HCT116 (cell line): ENCODE measurements around the gene MRFAP1. TPM values are rescaled to one million over a fixed set of nuclear protein-coding genes. Genes with fewer than 3 reads are reported as not detected.

Source experiments
- ATAC-seq: fragments of 200-7000 bp; cut with Tn5 transposase; 2 replicates; pipeline ENCODE4 v1.9.1; 2020; ENCODE audit warnings: mild to moderate bottlenecking, moderate library complexity
- BruUV-seq: library from RNA; stranded (reverse); fragments of 400-500 nt; replicated peaks from 2 replicates; lab custom pipeline; 2021; lab: Mats Ljungman, UMichigan
- CTCF ChIA-PET: fragments of 300-600 bp; sonication (Branson Sonifier 250); formaldehyde crosslinking; loops from one replicate; lab custom pipeline; 2021; ENCODE audit warnings: antibody characterized with exemption; lab: Charles Lee
- POLR2A ChIA-PET: fragments of 300-600, 350-600 bp; sonication (Branson Sonifier 250); formaldehyde crosslinking; loops from one replicate; lab custom pipeline; 2021; ENCODE audit warnings: antibody characterized with exemption; lab: Charles Lee
- RAD21 ChIA-PET, 2 experiments: fragments of 300-600 bp; sonication (Branson Sonifier 250); formaldehyde crosslinking; loops; one replicate each; lab custom pipeline; 2023; ENCODE audit warnings: low total read pairs in 2 of 2; ENCODE audit not compliant: uncharacterized antibody in 2 of 2, unreplicated experiment in 2 of 2, low non-redundant PET in 1 of 2; lab: Charles Lee
- DNase-seq: peaks from one replicate; pipeline ENCODE4 v3.0.0-alpha.2; 2010; ENCODE audit warnings: low read depth, low spot score
- H2AFZ ChIP-seq: fragments of 200-600 bp; shearing (Covaris generic), sonication (generic); 2 replicates; pipeline ENCODE4 v1.6.1; 2017; ENCODE audit warnings: low read depth, mixed run types, mixed read lengths, antibody characterized with exemption, low read length; ENCODE audit not compliant: poor library complexity, severe bottlenecking
- H3K27ac ChIP-seq: 2 replicates; pipeline ENCODE4 v1.5.1; 2012; ENCODE audit warnings: low read depth, low read length
- H3K27me3 ChIP-seq: fragments of 200-600 bp; sonication (generic); 2 replicates; pipeline ENCODE4 v1.6.1; 2016; ENCODE audit warnings: mixed run types, low read length, mixed read lengths; ENCODE audit not compliant: insufficient read depth
- H3K36me3 ChIP-seq, 2 experiments: fragments of 200-500 bp in 1 of 2; fragments of 200-600 bp in 1 of 2; sonication (Bioruptor generic) in 1 of 2; sonication (generic) in 1 of 2; 2 replicates each; pipeline versions ENCODE4 v1.5.1 to v1.6.1; 2014 to 2016; ENCODE audit warnings: low read length in 2 of 2, inconsistent platforms in 1 of 2, mixed read lengths in 1 of 2, mixed run types in 1 of 2; ENCODE audit not compliant: insufficient read depth in 2 of 2, control insufficient read depth in 1 of 2
- H3K4me1 ChIP-seq, 2 experiments: fragments of 200-600 bp in 1 of 2; sonication (generic) in 1 of 2; 2 replicates each; pipeline versions ENCODE4 v1.5.1 to v1.6.1; 2012 to 2017; ENCODE audit warnings: low read length in 2 of 2, inconsistent platforms in 1 of 2, mild to moderate bottlenecking in 1 of 2, mixed read lengths in 1 of 2, mixed run types in 1 of 2, moderate library complexity in 1 of 2; ENCODE audit not compliant: insufficient read depth in 2 of 2, control insufficient read depth in 1 of 2
- H3K4me2 ChIP-seq: fragments of 200-600 bp; sonication (generic); 2 replicates; pipeline ENCODE4 v1.6.1; 2017; ENCODE audit warnings: mixed run types, low read length, mixed read lengths
- H3K4me3 ChIP-seq, 2 experiments: fragments of 200-600 bp in 1 of 2; sonication (generic) in 1 of 2; replicated peaks in 1 of 2; 2 replicates each; pipeline ENCODE4 v1.5.1; 2011 to 2016; ENCODE audit warnings: low read length in 2 of 2, control low read depth in 1 of 2, low read depth in 1 of 2, mild to moderate bottlenecking in 1 of 2, mixed read lengths in 1 of 2, mixed run types in 1 of 2
- H3K79me2 ChIP-seq: fragments of 200-600 bp; sonication (generic); 2 replicates; pipeline ENCODE4 v1.6.1; 2017; ENCODE audit warnings: mild to moderate bottlenecking, mixed run types, low read length, moderate library complexity, mixed read lengths; ENCODE audit not compliant: insufficient read depth
- H3K9ac ChIP-seq: fragments of 200-600 bp; sonication (generic); 2 replicates; pipeline ENCODE4 v1.6.1; 2016; ENCODE audit warnings: low read length, mixed read lengths
- H3K9me2 ChIP-seq: fragments of 200-600 bp; sonication (generic), shearing (Covaris generic); 2 replicates; pipeline ENCODE4 v1.6.1; 2017; ENCODE audit warnings: mixed run types, mild to moderate bottlenecking, moderate library complexity; ENCODE audit not compliant: insufficient read depth
- H3K9me3 ChIP-seq, 2 experiments: fragments of 200-500 bp in 1 of 2; fragments of 200-600 bp in 1 of 2; sonication (Bioruptor generic) in 1 of 2; sonication (generic) in 1 of 2; 2 replicates each; pipeline ENCODE4 v1.6.1; 2014 to 2017; ENCODE audit warnings: low read length in 2 of 2, mixed read lengths in 2 of 2, inconsistent platforms in 1 of 2, low read depth in 1 of 2, mild to moderate bottlenecking in 1 of 2, mixed run types in 1 of 2, moderate library complexity in 1 of 2; ENCODE audit not compliant: control insufficient read depth in 1 of 2, insufficient read depth in 1 of 2
- H4K20me1 ChIP-seq: fragments of 200-600 bp; sonication (generic), shearing (Covaris generic); 2 replicates; pipeline ENCODE4 v1.6.1; 2017; ENCODE audit warnings: mixed run types, mild to moderate bottlenecking, moderate library complexity; ENCODE audit not compliant: insufficient read depth
- CBX3 ChIP-seq: IDR thresholded peaks from 2 replicates; pipeline ENCODE4 v1.6.1; 2012; ENCODE audit warnings: low read depth
- CEBPB ChIP-seq: IDR thresholded peaks from 2 replicates; pipeline ENCODE4 v1.6.1; 2012; ENCODE audit warnings: low read depth
- EGR1 ChIP-seq: IDR thresholded peaks from 2 replicates; pipeline ENCODE4 v1.6.1; 2012; ENCODE audit warnings: low read depth
- ELF1 ChIP-seq: IDR thresholded peaks from 2 replicates; pipeline ENCODE4 v1.6.1; 2012; ENCODE audit warnings: low read depth, borderline replicate concordance
- EZH2 ChIP-seq: fragments of 200-600 bp; sonication (generic); IDR thresholded peaks from 2 replicates; pipeline ENCODE4 v1.6.1; 2017; ENCODE audit warnings: antibody characterized with exemption, mixed run types
- EZH2phosphoT487 ChIP-seq: fragments of 200-600 bp; IDR thresholded peaks from 2 replicates; pipeline ENCODE4 v1.6.1; 2018; ENCODE audit warnings: antibody characterized with exemption, borderline replicate concordance
- FOSL1 ChIP-seq: IDR thresholded peaks from 2 replicates; pipeline ENCODE4 v1.6.1; 2012; ENCODE audit warnings: low read depth
- JUND ChIP-seq: IDR thresholded peaks from 2 replicates; pipeline ENCODE4 v1.6.1; 2012
- MAX ChIP-seq: IDR thresholded peaks from 2 replicates; pipeline ENCODE4 v1.6.1; 2012
- POLR2A ChIP-seq: IDR thresholded peaks from 2 replicates; pipeline ENCODE4 v1.7.0; 2011; ENCODE audit warnings: borderline replicate concordance; ENCODE audit not compliant: insufficient read depth, insufficient read length; ENCODE audit errors: extremely low read depth
- POLR2AphosphoS5 ChIP-seq: IDR thresholded peaks from 2 replicates; pipeline ENCODE4 v1.6.1; 2011; ENCODE audit warnings: mild to moderate bottlenecking, low read depth, low read length, moderate library complexity
- RAD21 ChIP-seq: IDR thresholded peaks from 2 replicates; pipeline ENCODE4 v1.6.1; 2012; ENCODE audit warnings: low read depth, mild to moderate bottlenecking
- REST ChIP-seq: IDR thresholded peaks from 2 replicates; pipeline ENCODE4 v1.6.1; 2012; ENCODE audit warnings: low read depth
- SP1 ChIP-seq: IDR thresholded peaks from 2 replicates; pipeline ENCODE4 v1.6.1; 2012; ENCODE audit warnings: low read depth
- SRF ChIP-seq: IDR thresholded peaks from 2 replicates; pipeline ENCODE4 v1.6.1; 2012; ENCODE audit warnings: low read depth
- YY1 ChIP-seq: IDR thresholded peaks from 2 replicates; pipeline ENCODE4 v1.6.1; 2011; ENCODE audit warnings: low read length, low read depth, moderate library complexity, mild to moderate bottlenecking; ENCODE audit not compliant: insufficient replicate concordance; ENCODE audit errors: extremely low read depth
- ZFX ChIP-seq: fragments of 450-650 bp; IDR thresholded peaks from 2 replicates; pipeline ENCODE4 v1.6.1; 2017
- ZNF274 ChIP-seq: fragments of 200-500 bp; sonication (Bioruptor generic); IDR thresholded peaks from 2 replicates; pipeline ENCODE4 v1.6.1; 2014; ENCODE audit warnings: mild to moderate bottlenecking, low read depth, low read length, inconsistent platforms
- intact Hi-C: fragments of 100-400 bp; cut with micrococcal nuclease; formaldehyde crosslinking; loops from 2 replicates; pipeline ENCODE4 v1.10.0; 2022
- total RNA-seq: library from RNA; stranded (reverse); gene quantifications from one replicate; pipeline ENCODE4 v1.2.1, GENCODE V29; 2021; ENCODE audit not compliant: unreplicated experiment
- TF ChIP-seq, protein P1 (sequence below): IDR thresholded peaks from 2 replicates; pipeline ENCODE4 v1.6.1; 2011; ENCODE audit warnings: mild to moderate bottlenecking, low read length, moderate library complexity; ENCODE audit not compliant: insufficient replicate concordance; ENCODE audit errors: extremely low read depth
- TF ChIP-seq, protein P2 (sequence below): IDR thresholded peaks from 2 replicates; pipeline ENCODE4 v1.6.1; 2012

The MRFAP1 gene
- total RNA-seq, 1 experiment from 2014 or later, result 313 TPM

GRCh38 chr4:6625256-6625655 is 15.2 kb upstream of the MRFAP1 start:
- BruUV-seq, result no TSS peak
- Histone ChIP-seq H3K79me2 (no peaks in the 10 kb centered on the region), H3K9me3 (no peaks in the 10 kb centered on the region), H3K4me2 (no peak overlapping the region), H3K36me3 (no peaks in the 10 kb centered on the region), H3K27ac (no peak overlapping the region), H4K20me1 (no peaks in the 10 kb centered on the region), H3K4me3 (no peak overlapping the region), H3K27me3 (no peaks in the 10 kb centered on the region), H3K4me1 (no peaks in the 10 kb centered on the region), H3K9ac (no peak overlapping the region), H2AFZ (no peak overlapping the region), H3K9me2 (no peaks in the 10 kb centered on the region)
- ATAC-seq (no peak), DNase-seq (no peak)
- intact Hi-C loops, result no loop called here
- ChIA-PET POLR2A (no interaction called here), CTCF (no interaction called here), RAD21 (no interaction called here)
- TF ChIP-seq EZH2 (no peak), CEBPB (no peak), EZH2phosphoT487 (no peak), POLR2AphosphoS5 (no peak), FOSL1 (no peak), SP1 (no peak), POLR2A (no peak), JUND (no peak), CBX3 (no peak), SRF (no peak), RAD21 (no peak), EGR1 (no peak), YY1 (no peak), ZNF274 (no peak), ELF1 (no peak), ZFX (no peak), REST (no peak), MAX (no peak)
- TF ChIP-seq, protein P1, sequence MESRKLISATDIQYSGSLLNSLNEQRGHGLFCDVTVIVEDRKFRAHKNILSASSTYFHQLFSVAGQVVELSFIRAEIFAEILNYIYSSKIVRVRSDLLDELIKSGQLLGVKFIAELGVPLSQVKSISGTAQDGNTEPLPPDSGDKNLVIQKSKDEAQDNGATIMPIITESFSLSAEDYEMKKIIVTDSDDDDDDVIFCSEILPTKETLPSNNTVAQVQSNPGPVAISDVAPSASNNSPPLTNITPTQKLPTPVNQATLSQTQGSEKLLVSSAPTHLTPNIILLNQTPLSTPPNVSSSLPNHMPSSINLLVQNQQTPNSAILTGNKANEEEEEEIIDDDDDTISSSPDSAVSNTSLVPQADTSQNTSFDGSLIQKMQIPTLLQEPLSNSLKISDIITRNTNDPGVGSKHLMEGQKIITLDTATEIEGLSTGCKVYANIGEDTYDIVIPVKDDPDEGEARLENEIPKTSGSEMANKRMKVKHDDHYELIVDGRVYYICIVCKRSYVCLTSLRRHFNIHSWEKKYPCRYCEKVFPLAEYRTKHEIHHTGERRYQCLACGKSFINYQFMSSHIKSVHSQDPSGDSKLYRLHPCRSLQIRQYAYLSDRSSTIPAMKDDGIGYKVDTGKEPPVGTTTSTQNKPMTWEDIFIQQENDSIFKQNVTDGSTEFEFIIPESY, result no peak
- TF ChIP-seq, protein P2, sequence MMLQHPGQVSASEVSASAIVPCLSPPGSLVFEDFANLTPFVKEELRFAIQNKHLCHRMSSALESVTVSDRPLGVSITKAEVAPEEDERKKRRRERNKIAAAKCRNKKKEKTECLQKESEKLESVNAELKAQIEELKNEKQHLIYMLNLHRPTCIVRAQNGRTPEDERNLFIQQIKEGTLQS, result no peak
